NCI-H2171 treated with DMSO at 0.1 percent for 48 hours (cell line): Measurements from ENCODE around the gene TMEM225B.
A peak's percentile ranks its signal among the peaks of the same experiment; 100 is the strongest.
"Not testable (repeated sequence)": the region's sequence is repeated elsewhere in the genome, so short reads cannot be mapped to it uniquely, and the experiment has no call there.

Experiments used
- DNase-seq: peaks from one replicate; lab custom pipeline; 2025; lab: John Stamatoyannopoulos, UW

TMEM225B gene

GRCh38 chr7:99579956-99580777 is 17.9 kb upstream of the TMEM225B start:
- DNase-seq = peak; percentile 75

- DNase-seq = not testable (repeated sequence)
Measured at GRCh38 chr7:99580778-99581332, 17.2 kb upstream of the TMEM225B start.

DNA sequence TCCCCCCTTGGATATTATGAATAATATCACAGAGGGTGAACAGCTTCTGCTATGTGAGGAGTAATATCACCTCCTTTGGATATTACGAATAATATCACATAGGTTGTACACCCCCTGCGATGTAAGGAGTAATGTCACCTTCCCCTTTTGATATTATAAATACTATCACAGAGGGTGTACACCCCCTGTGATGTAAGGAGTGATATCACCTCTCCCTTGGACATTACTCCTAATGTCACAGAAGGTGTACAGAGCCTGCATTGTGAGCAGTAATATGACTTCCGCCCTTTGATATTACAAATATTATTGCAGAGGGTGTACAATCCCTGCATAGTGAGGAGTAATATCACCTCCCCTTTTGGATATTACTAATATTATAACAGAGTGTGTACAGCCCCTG is 9.2 kb upstream of the TMEM225B start:
- DNase-seq = no peak

DNA sequence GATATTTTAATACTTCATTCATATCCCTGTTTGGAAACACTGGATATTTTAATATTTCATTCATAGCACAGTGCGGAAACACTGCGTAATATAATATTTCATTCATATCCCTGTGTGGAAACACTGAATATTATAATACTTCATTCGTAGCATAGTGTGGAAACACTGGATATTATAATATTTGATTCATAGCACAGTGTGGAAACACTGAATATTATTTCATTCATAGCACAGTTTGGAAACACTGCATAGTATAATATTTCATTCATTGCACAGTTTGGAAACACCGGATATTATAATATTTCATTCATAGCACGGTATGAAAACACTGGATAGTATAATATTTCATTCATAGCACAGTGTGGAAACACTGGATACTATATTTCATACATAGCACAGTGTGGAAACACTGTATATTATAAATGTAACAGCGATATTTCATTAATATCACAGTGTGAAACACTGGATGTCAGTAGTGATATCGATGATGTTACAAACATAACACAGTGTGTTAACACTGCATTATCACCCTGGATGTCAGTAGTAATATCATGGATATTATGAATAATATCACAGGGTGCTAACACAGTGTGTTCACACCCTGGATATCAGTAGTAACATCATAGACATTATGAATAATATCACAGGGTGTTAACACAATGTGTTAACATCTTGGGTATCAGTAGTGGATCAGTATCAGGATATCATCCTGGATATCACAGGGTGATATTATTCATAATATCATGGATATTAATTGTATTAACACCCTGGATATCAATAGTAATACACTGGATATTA is 2.9 kb upstream of the TMEM225B start:
- DNase-seq = no peak

- no peak for DNase-seq
Measured at GRCh38 chr7:99596408-99596955, 1.6 kb upstream of the TMEM225B start.

- DNase-seq = no peak
Measured at GRCh38 chr7:99599836-99600235, 1.8 kb downstream of the TMEM225B start.

GRCh38 chr7:99601656-99602310 is 3.7 kb downstream of the TMEM225B start:
- DNase-seq = no peak

- DNase-seq = no peak
Measured at GRCh38 chr7:99605527-99605926, 7.5 kb downstream of the TMEM225B start.

DNA sequence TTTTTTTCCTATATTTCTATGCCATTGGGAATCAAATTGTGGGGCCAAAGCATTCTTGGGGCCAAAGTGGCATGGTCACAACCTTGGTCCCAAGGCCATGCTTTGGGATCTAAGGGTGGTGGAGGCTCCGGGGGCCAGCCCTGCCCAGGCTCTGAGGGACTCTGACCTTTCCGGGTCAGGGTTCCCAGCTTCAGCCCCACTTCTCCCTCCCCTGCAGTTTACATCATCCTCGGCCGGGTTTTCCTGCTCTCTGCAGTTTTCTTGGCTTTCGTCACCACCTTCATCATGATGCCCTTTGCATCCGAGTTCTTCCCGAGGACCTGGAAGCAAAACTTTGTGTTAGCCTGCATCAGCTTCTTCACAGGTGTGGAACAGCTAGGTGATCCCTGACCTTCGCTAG is 8.5 kb downstream of the TMEM225B start:
- DNase-seq = no peak

DNA sequence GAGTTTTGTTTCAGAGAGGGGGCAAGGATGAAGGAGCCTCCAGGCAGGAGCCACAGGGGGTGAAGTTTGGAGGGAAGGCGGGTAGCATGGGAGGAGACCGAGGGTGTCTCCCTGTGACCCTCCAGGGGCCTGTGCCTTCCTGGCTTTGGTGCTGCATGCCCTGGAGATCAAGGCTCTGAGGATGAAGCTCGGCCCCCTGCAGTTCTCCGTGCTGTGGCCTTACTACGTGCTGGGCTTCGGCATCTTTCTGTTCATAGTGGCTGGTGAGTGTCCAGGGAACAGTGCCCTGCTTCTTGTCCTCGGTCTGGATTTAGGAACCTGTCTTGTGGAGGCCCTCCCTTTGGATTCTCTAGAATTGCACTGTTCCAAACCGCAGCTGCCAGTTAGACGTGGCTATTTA is 9.5 kb downstream of the TMEM225B start:
- DNase-seq = no peak

GRCh38 chr7:99614495-99614894 is 16.4 kb downstream of the TMEM225B start:
- DNase-seq = no peak

GRCh38 chr7:99615989-99616358 is 17.9 kb downstream of the TMEM225B start:
- DNase-seq = no peak

DNA sequence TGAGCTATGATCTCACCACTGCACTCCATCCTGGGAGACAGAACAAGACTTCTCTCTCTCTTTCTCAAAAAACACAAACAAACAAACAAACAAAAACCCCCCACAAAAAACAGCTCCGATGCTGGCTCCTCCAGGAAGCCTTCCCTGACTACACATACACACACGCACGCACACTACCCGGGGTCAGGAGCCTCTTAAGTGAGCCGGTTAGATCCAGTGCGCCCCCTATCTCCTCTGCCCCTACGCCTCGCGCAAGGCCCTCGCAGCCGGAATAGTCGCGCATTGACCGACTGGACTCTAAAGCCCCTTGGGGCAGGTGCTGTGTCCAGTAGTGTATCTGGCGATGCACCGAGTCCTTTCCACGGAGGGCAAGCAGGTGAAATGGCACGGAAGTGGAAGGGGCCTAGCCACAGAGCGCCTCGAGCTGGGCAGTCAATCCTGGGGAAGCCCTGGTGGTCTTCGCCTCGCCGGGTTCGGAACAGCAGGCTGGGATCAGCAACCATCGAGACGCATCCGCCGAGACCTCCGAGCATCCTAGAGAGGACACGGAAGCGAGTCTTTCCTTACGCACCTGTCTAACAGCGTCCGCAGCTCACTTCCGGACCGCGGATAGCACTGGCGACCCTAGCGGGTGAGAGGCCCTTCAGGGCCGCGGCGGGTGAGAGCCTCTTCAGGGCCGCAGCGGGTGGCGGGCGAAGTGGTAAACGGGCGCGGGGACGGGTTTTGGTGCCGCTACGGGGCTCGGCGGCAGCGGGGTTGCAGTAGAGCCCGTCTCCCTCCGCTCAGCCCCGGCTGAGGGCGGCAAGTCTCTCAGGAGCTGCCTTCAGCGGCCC is 18.5 kb downstream of the TMEM225B start, which contains the start of gene ZSCAN25:
Gene ZSCAN25, plus strand, starts transcription at position 588 of the 833 bp plus-strand sequence. CDS start 2,661 bp downstream, outside the sequence.
- DNase-seq = peak; percentile 91

DNA sequence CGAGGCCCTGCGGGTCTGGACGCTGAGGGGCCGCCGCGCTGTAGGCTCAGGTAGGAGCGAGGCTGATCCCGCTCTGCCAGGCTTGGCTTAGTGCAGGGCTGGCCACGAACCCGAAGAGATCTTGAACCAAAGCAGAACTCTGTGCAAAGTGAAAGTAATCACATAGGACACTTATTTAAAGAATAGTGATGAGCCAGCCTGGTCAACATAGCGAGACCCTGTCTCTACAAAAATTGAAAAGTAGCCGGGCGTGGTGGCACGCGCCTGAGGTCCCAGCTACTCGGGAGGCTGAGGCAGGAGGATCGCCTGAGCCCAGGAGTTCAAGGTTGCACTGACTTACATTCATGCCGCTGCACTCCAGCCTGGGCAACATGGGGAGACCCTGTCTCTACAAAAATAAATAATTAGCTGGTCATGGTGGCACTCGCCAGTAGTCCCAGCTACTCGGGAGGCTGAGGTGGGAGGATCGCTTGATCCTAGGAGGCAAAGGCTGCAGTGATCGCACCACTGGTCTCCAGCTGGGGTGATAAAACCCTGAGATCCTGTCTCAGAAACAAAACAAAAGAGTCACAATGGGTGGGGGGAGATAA is 19.2 kb downstream of the TMEM225B start:
- no peak for DNase-seq

DNA sequence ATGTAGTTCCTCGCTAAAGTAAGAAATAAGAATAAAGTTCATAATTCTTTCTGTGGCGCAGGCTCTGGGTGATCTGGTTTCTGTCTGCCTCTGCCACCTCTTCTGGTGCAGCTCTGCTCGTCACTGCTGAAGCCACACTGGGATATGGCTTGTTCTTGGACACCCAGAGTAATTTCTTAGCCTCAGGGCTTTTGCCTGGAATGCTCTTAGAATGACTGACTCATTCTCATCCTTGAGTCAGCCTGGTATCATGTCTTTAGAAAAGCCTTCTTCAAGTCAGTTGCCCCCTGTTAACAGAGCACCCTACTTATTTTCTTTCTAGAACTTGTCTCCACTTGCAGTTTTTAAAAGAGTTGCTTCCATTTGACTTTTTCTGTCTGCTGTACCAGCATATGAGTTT is 20.7 kb downstream of the TMEM225B start:
- DNase-seq = no peak

GRCh38 chr7:99619571-99620130 is 21.6 kb downstream of the TMEM225B start:
- DNase-seq = no peak

GRCh38 chr7:99621271-99621670 is 23.2 kb downstream of the TMEM225B start:
- DNase-seq = no peak

- no peak for DNase-seq
Measured at GRCh38 chr7:99622596-99622995, 24.5 kb downstream of the TMEM225B start.

- no peak for DNase-seq
Measured at GRCh38 chr7:99623091-99623693, 25.1 kb downstream of the TMEM225B start.
